Mucosa of rectum (tissue), 2 donors: ENCODE measurements around the gene SPEF2.

Experiments used
- H3K27ac ChIP-seq, 2 donors: one replicate each; pipeline ENCODE4 v1.7.0; 2013; ENCODE audit warnings: inconsistent platforms in 2 of 2, low read depth in 2 of 2, low read length in 2 of 2
- H3K27me3 ChIP-seq, 2 donors: one replicate each; pipeline ENCODE4 v1.7.0; 2013; ENCODE audit warnings: low read length in 2 of 2; ENCODE audit not compliant: control insufficient read depth in 2 of 2, insufficient read depth in 2 of 2
- H3K36me3 ChIP-seq, 2 donors: one replicate each; pipeline ENCODE4 v1.7.0; 2013; ENCODE audit warnings: low read length in 2 of 2; ENCODE audit not compliant: control insufficient read depth in 2 of 2, insufficient read depth in 2 of 2
- H3K4me1 ChIP-seq, 2 donors: one replicate each; pipeline ENCODE4 v1.7.0; 2013; ENCODE audit warnings: low read length in 2 of 2, mild to moderate bottlenecking in 1 of 2; ENCODE audit not compliant: control insufficient read depth in 2 of 2, insufficient read depth in 2 of 2
- H3K4me3 ChIP-seq, 2 donors: one replicate each; pipeline ENCODE4 v1.7.0; 2013; ENCODE audit warnings: low read length in 2 of 2
- H3K9ac ChIP-seq, 2 donors: one replicate each; pipeline ENCODE4 v1.7.0; 2013; ENCODE audit warnings: low read length in 2 of 2, low read depth in 1 of 2, mild to moderate bottlenecking in 1 of 2
- H3K9me3 ChIP-seq, 2 donors: one replicate each; pipeline ENCODE4 v1.7.0; 2013; ENCODE audit warnings: low read length in 2 of 2; ENCODE audit not compliant: control insufficient read depth in 2 of 2
- donor health status: healthy.
- donor health status: Normal muscosa, but diverticular disease.

SPEF2 gene

DNA sequence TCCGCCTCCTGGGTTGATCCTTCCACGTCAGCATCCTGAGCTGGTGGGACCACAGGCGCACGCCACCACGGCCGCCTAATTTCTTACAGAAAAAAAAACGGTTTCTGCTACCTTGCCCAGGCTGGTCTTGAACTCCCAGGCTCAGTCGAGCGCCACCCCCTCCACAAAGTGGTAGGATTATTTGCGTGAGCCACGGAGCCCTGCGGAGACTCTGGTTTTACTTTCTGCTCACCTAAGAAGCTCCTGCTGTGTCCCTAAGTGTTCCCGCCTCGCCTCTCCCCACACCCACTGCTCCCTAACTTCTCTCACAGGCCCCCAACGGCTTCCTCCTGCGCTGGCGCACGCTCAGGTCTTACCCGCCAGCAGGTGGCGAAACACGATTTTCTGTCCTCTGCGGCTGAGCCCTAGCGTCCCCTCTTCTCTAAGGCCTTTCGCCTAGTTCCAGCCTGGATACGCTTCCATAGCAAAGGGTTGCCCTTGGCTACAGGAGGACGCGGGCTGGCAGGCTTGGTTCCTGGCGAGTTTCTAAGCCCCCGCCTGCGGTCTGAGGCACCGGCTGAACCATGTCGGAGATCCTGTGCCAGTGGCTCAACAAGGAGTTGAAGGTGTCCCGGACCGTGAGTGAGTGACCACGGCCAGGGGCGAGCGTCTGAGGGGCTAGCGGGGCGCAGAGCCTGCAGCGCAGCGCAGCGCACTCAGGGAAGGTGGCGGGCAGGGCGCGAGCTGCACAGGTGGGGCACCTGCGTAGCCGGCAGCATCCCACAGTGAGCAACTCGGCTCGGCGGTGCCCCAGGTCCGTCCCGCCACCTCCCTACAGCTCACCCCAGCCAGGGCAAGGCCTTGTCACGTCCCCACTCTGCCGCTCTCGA, at the start of gene SPEF2:
SPEF2 (plus strand) TSS at position 429 of the 869 bp plus-strand sequence; CDS start at position 564, 135 bp downstream.
- Histone ChIP-seq H3K27me3 (no peaks in the 10 kb centered on the region), H3K4me1 (peaks cover 0 to 2% of the 10 kb centered on the region in 2 donors), H3K4me3 (peak within 1 kb of the TSS; percentile 76 to 80), H3K27ac (no peak within 1 kb of the TSS), H3K9ac (peak within 1 kb of the TSS; percentile 24 to 67), H3K9me3 (no peaks in the 10 kb centered on the region), H3K36me3 (no peaks in the 10 kb centered on the region)

DNA sequence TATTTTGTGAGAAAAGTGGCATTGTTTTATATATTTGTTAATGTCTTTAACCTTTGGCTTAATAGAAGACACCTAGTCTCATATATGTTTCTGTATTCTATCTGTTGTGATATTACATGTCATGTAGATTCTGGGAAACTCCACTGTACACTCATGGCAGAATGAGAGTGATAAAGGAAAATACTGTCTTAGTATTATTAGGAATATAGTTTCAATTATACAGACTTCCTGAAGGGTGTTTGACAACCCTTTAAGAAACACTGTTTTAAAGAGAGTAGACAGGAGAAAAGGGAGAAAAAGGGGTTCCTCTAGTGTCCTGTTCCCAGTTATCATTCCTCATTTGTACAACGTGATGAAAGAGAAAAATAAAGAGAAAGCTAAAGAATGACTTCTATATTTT, 42.1 kb upstream of the SPEF2 start:
- Histone ChIP-seq H3K36me3 (no peaks in the 10 kb centered on the region), H3K4me1 (no peaks in the 10 kb centered on the region)

DNA sequence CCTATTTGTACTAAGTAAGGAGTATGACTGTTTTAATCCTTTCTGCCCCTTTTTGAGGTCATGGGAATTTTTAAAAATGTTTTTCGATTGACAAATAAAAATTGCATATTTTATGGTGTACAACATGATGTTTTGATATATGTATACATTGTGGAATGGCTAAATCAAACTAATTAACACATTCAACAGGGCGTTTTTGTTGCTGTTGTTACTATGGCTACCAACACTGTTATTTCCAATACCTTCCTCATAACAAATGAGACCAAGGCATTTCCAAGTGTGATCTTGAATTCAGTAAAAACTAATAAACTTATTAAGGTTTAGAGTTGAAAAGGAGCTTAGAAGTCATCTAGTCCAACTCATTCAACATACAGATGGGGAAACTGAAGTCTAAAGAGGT, 30.2 kb upstream of the SPEF2 start:
- H3K9ac ChIP-seq, result no peak overlapping the region
- H3K4me3 ChIP-seq, result no peak overlapping the region
- no peak overlapping the region for H3K27ac ChIP-seq
- H3K9me3 ChIP-seq, result no peaks in the 10 kb centered on the region
- no peaks in the 10 kb centered on the region for H3K4me1 ChIP-seq
- H3K36me3 ChIP-seq, result no peaks in the 10 kb centered on the region
- no peaks in the 10 kb centered on the region for H3K27me3 ChIP-seq

More for the DNA sequence above, 42.1 kb upstream of the SPEF2 start:
- H3K27ac ChIP-seq, result no peak overlapping the region
- no peak overlapping the region for H3K4me3 ChIP-seq
- H3K27me3 ChIP-seq, result no peaks in the 10 kb centered on the region
- H3K9ac ChIP-seq, result no peak overlapping the region
- no peaks in the 10 kb centered on the region for H3K9me3 ChIP-seq

GRCh38 chr5:35593338-35593737, 24.3 kb upstream of the SPEF2 start:
- no peak overlapping the region for H3K27ac ChIP-seq
- H3K9me3 ChIP-seq, result no peaks in the 10 kb centered on the region
- no peaks in the 10 kb centered on the region for H3K4me1 ChIP-seq
- no peak overlapping the region for H3K4me3 ChIP-seq
- H3K27me3 ChIP-seq, result no peaks in the 10 kb centered on the region
- H3K36me3 ChIP-seq, result no peaks in the 10 kb centered on the region
- H3K9ac ChIP-seq, result no peak overlapping the region

GRCh38 chr5:35598707-35599370, 18.8 kb upstream of the SPEF2 start:
- Histone ChIP-seq H3K9me3 (no peaks in the 10 kb centered on the region), H3K9ac (no peak overlapping the region), H3K4me3 (no peak overlapping the region), H3K4me1 (no peaks in the 10 kb centered on the region), H3K27me3 (no peaks in the 10 kb centered on the region), H3K27ac (no peak overlapping the region), H3K36me3 (no peaks in the 10 kb centered on the region)

- H3K4me3 ChIP-seq, result no peak overlapping the region
- H3K27ac ChIP-seq, result no peak overlapping the region
- H3K27me3 ChIP-seq, result no peaks in the 10 kb centered on the region
- H3K4me1 ChIP-seq, result no peaks in the 10 kb centered on the region
- H3K36me3 ChIP-seq, result no peaks in the 10 kb centered on the region
- no peak overlapping the region for H3K9ac ChIP-seq
- no peaks in the 10 kb centered on the region for H3K9me3 ChIP-seq
Observed at GRCh38 chr5:35600591-35600990, 17.1 kb upstream of the SPEF2 start.

- Histone ChIP-seq H3K27me3 (no peaks in the 10 kb centered on the region), H3K9ac (no peak overlapping the region), H3K36me3 (no peaks in the 10 kb centered on the region), H3K9me3 (no peaks in the 10 kb centered on the region), H3K4me3 (no peak overlapping the region), H3K4me1 (peaks cover 0 to 6% of the 10 kb centered on the region in 2 donors), H3K27ac (peak overlapping the region; percentile 17 to 71)
Observed at GRCh38 chr5:35608881-35609779, 8.5 kb upstream of the SPEF2 start.

DNA sequence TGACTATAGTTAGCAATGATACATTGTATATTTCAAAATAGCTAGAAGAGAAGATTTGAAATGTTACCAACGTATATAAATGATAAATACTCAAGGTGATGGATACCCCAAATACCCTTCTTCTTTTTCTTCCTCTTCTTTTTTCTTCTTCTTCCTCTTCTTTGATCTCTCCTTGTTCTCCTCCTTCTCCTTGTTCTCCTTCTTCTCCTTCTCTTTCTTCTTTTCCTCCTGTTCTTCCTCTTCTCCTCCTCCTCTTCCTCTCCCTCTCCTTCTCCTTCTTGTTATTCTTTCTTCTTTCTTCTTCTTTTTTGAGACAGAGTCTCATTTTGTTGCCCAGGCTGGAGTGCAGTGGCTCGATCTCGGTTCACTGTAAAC, 616 bp upstream of the SPEF2 start:
- Histone ChIP-seq H3K36me3 (no peaks in the 10 kb centered on the region), H3K27me3 (no peaks in the 10 kb centered on the region), H3K27ac (no peak overlapping the region), H3K9me3 (no peaks in the 10 kb centered on the region), H3K9ac (peak overlapping the region in 1 of 2 donors; percentile 67), H3K4me1 (peaks cover 0 to 2% of the 10 kb centered on the region in 2 donors), H3K4me3 (peak overlapping the region; percentile 76 to 80)

- Histone ChIP-seq H3K9ac (peak overlapping the region; percentile 20 to 67), H3K9me3 (no peaks in the 10 kb centered on the region), H3K4me3 (peak overlapping the region; percentile 76 to 80), H3K27me3 (no peaks in the 10 kb centered on the region), H3K4me1 (peaks cover 0 to 2% of the 10 kb centered on the region in 2 donors), H3K36me3 (no peaks in the 10 kb centered on the region), H3K27ac (no peak overlapping the region)
Observed at GRCh38 chr5:35618304-35618636, 607 bp downstream of the SPEF2 start.
